ENCODE measurements around the gene ITGB4. TPM values are rescaled to one million over a fixed set of nuclear protein-coding genes. Genes with fewer than 3 reads are reported as not detected.

ITGB4 gene
- total RNA-seq, 1 experiment from 2014 or later = 5.3 TPM

GRCh38 chr17:75752405-75752709 is 31.1 kb downstream of the ITGB4 start:
- peaks cover 9 to 12% of the 10 kb centered on the region in 2 experiments for H3K4me1 Mint-ChIP-seq
- no peak overlapping the region for H3K56ac ChIP-seq (ENCODE audit: insufficient read length, low read depth, low read length)
- no peak overlapping the region for H3K27ac ChIP-seq (ENCODE audit: insufficient read length, low read depth, low read length)
- no peak overlapping the region for H3K4me2 ChIP-seq (ENCODE audit: insufficient read depth, insufficient read length, low read length)
- no peaks in the 10 kb centered on the region for H3K79me1 ChIP-seq (ENCODE audit: insufficient read depth, low read depth, low read length, poor library complexity, severe bottlenecking)
- no peak overlapping the region for H2AK5ac ChIP-seq (ENCODE audit: insufficient read length, low read length)
- H3K9ac ChIP-seq (ENCODE audit: extremely low read depth, insufficient read length, low read length) = no peak overlapping the region
- no peak overlapping the region for H2AFZ ChIP-seq (ENCODE audit: low read length)
- no peaks in the 10 kb centered on the region for H3K9me3 ChIP-seq (ENCODE audit: control insufficient read depth, low read depth, low read length)
- no peak overlapping the region for H2BK12ac ChIP-seq (ENCODE audit: insufficient read length, low read depth, low read length)
- H3K27me3 ChIP-seq (ENCODE audit: insufficient read depth, low read length) = no peaks in the 10 kb centered on the region
- no peak overlapping the region for H2BK120ac ChIP-seq (ENCODE audit: low read depth, low read length, poor library complexity, severe bottlenecking)
- no peaks in the 10 kb centered on the region for H4K20me1 ChIP-seq (ENCODE audit: control insufficient read depth, insufficient read depth, insufficient read length)
- H3K23ac ChIP-seq (ENCODE audit: insufficient read length, low read depth, low read length) = no peak overlapping the region
- H3K27me3 Mint-ChIP-seq (ENCODE audit: low read depth) = peaks cover 12% of the 10 kb centered on the region
- H3K36me3 Mint-ChIP-seq (ENCODE audit: insufficient read depth in 1 of 3, low read depth in 3 of 3) = no peaks in the 10 kb centered on the region
- no peak overlapping the region for H3K4ac ChIP-seq (ENCODE audit: low read depth, low read length)
- no peak overlapping the region for H2BK5ac ChIP-seq (ENCODE audit: insufficient read length, low read length)
- no peak overlapping the region for H2BK15ac ChIP-seq (ENCODE audit: low read depth, low read length)
- no peak overlapping the region for H3T11ph ChIP-seq (ENCODE audit: low read length)
- H3K4me3 Mint-ChIP-seq = 0 out of 5 replicates have a peak overlapping the region, but pooled peaks of 1 of the 2 experiments have one; percentile 26
- no peak overlapping the region for H4K91ac ChIP-seq (ENCODE audit: insufficient read length, low read depth, low read length)
- H4K5ac ChIP-seq (ENCODE audit: insufficient read length, low read depth, low read length) = no peak overlapping the region
- H4K8ac ChIP-seq (replicated peaks; ENCODE audit: insufficient read length, low read depth, low read length) = no peak overlapping the region
- H3K14ac ChIP-seq (ENCODE audit: insufficient read depth, low read length) = no peak overlapping the region
- WGBS (ENCODE audit: extremely low coverage, insufficient read length, low lambda C conversion rate) = no CpG with 5 or more reads among the region's 10 CpGs
- H2BK20ac ChIP-seq (ENCODE audit: low read depth, low read length, poor library complexity, severe bottlenecking) = no peak overlapping the region
- H3K9me3 Mint-ChIP-seq = no peaks in the 10 kb centered on the region; a peak in 1 of 5 replicates
- H3K23me2 ChIP-seq (ENCODE audit: insufficient read length, low read depth, low read length, poor library complexity, severe bottlenecking) = peaks cover 3% of the 10 kb centered on the region
- no peak overlapping the region for H3K18ac ChIP-seq (ENCODE audit: insufficient read length, low read depth, low read length)
- TF ChIP-seq CTCF (conservative IDR thresholded peaks at IDR 0.05) = no peak
- H3K79me2 ChIP-seq (ENCODE audit: insufficient read depth, low read length) = no peaks in the 10 kb centered on the region
- no peaks in the 10 kb centered on the region; the same call in 1 of the 2 replicates for H3K4me1 ChIP-seq (ENCODE audit: insufficient read depth, low read length)
- H3K27ac Mint-ChIP-seq = no peak overlapping the region
- no peak for DNase-seq
